ENCODE measurements around the gene LUC7L3.

- TF ChIP-seq CTCF (IDR thresholded peaks at IDR 0.05) (no peak), POLR2A (IDR thresholded peaks at IDR 0.05) (no peak)
Observed at GRCh38 chr17:50721194-50722010, 2.0 kb downstream of the LUC7L3 start.

Data from body of pancreas (tissue), 4 donors.